Smooth muscle cell (in vitro differentiated cells): Measurements from ENCODE around the gene CHCHD6. TPM values are rescaled to one million over a fixed set of nuclear protein-coding genes. Genes with fewer than 3 reads are reported as not detected.

Source experiments
- DNase-seq: peaks from one replicate; lab custom pipeline; 2025; ENCODE audit not compliant: unreplicated experiment; lab: John Stamatoyannopoulos, UW
- H2AFZ ChIP-seq: fragments of 200-600 bp; sonication (generic); 2 replicates; pipeline ENCODE4 v1.6.0; 2016; ENCODE audit warnings: antibody characterized with exemption, low read depth, mild to moderate bottlenecking
- H3F3A ChIP-seq: fragments of 200-600 bp; sonication (generic); 2 replicates; pipeline ENCODE4 v1.6.0; 2017; ENCODE audit warnings: antibody characterized with exemption, low read depth
- H3K27ac ChIP-seq: fragments of 200-600 bp; sonication (generic); 2 replicates; pipeline ENCODE4 v1.5.1; 2016; ENCODE audit warnings: low read depth, mild to moderate bottlenecking
- H3K27me3 ChIP-seq: fragments of 200-600 bp; sonication (generic); 2 replicates; pipeline ENCODE4 v1.6.1; 2016; ENCODE audit warnings: low read depth, mild to moderate bottlenecking
- H3K36me3 ChIP-seq: fragments of 200-600 bp; sonication (generic); 2 replicates; pipeline ENCODE4 v1.5.1; 2016; ENCODE audit warnings: low read depth
- H3K4me1 ChIP-seq: fragments of 200-600 bp; sonication (generic); 2 replicates; pipeline ENCODE4 v1.5.1; 2016; ENCODE audit warnings: low read depth
- H3K4me2 ChIP-seq: fragments of 200-600 bp; sonication (generic); 2 replicates; pipeline ENCODE4 v1.6.0; 2016; ENCODE audit warnings: mild to moderate bottlenecking
- H3K4me3 ChIP-seq: fragments of 200-600 bp; sonication (generic); 2 replicates; pipeline ENCODE4 v1.5.1; 2016; ENCODE audit warnings: mild to moderate bottlenecking
- H3K79me2 ChIP-seq: fragments of 200-600 bp; sonication (generic); 2 replicates; pipeline ENCODE4 v1.6.0; 2016; ENCODE audit warnings: low read depth, mild to moderate bottlenecking
- H3K9ac ChIP-seq: fragments of 200-600 bp; sonication (generic); 2 replicates; pipeline ENCODE4 v1.6.0; 2016; ENCODE audit warnings: low read depth
- H3K9me3 ChIP-seq: fragments of 200-600 bp; sonication (generic); replicated peaks from 2 replicates; pipeline ENCODE4 v1.5.1; 2016; ENCODE audit warnings: low read depth
- H4K20me1 ChIP-seq: fragments of 200-600 bp; sonication (generic); 2 replicates; pipeline ENCODE4 v1.6.0; 2016; ENCODE audit warnings: low read depth
- WGBS: methylation state at CpG from one replicate; pipeline ENCODE4 v1.1.7; 2016; ENCODE audit warnings: low lambda C conversion rate; 5-methylcytosine and 5-hydroxymethylcytosine counted together
- polyA plus RNA-seq: library from polyadenylated mRNA; unstranded; fragments of >200 nt; fragmentation: Nextera tagmentation; extraction: Ambion mirVana; gene quantifications from 2 replicates; pipeline ENCODE4 v1.2.1, GENCODE V29; 2016
- total RNA-seq: library from RNA; depleted of rRNA; stranded (reverse); fragments of >200 nt; gene quantifications from 2 replicates; pipeline ENCODE4 v1.2.3, GENCODE V29; 2014
- TF ChIP-seq, protein P1 (sequence below): fragments of 200-600 bp; sonication (generic); IDR thresholded peaks from 2 replicates; pipeline ENCODE4 v1.5.1; 2017; ENCODE audit warnings: borderline replicate concordance, mild to moderate bottlenecking, antibody characterized with exemption; ENCODE audit not compliant: insufficient read depth, poor library complexity, severe bottlenecking

Gene CHCHD6
- total and polyA plus RNA-seq, 2 experiments from 2014 or later: 6.7 to 27.2 TPM

DNA sequence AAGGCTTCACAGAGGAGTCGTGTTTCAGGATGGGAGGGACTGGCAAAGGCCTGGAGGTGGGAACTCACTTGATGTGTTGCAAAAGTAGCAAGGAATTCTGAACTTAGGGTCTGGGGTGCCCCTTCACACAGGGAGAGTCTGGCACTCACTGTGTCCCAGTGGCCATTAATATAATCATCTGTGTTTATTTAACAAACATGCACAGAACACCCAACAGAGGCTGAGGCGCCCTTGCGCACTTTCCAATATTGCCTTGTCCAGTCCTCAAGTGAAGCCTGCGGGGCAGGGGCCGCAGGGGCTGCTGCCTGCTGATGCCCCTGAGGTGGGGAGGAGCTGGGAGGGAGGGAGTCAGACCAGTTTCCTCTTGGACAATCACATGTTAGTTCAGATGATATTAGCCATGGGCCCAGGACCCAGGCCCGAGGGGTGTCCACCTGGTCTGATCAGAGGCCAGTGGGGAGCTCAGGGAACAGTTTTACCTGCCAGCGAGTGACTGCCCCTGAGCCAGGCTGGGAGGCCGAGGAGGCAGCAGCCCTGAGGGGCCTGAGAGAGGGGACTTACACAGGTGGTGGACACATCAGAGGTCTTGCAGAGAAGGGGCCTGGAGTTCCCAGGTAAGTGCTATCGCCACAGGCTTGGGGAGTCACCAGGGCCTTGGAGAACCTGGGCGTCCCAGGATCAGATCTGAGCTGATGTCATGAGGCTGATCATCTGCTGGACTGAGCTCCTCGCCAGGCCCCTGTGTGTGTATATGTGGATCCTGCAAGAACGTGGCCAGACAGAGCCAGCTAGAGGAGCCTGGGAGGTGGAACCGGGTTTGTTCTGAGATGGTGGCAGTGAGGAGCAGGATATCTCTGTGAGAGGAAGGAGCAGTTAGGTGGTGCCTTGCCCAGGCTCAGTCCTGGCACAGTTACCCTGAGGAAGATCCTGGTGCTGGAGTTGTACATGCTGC is 35.3 kb upstream of the CHCHD6 start:
- H3K36me3 ChIP-seq: no peaks in the 10 kb centered on the region
- H3K4me3 ChIP-seq: no peak overlapping the region
- TF ChIP-seq, protein P1, sequence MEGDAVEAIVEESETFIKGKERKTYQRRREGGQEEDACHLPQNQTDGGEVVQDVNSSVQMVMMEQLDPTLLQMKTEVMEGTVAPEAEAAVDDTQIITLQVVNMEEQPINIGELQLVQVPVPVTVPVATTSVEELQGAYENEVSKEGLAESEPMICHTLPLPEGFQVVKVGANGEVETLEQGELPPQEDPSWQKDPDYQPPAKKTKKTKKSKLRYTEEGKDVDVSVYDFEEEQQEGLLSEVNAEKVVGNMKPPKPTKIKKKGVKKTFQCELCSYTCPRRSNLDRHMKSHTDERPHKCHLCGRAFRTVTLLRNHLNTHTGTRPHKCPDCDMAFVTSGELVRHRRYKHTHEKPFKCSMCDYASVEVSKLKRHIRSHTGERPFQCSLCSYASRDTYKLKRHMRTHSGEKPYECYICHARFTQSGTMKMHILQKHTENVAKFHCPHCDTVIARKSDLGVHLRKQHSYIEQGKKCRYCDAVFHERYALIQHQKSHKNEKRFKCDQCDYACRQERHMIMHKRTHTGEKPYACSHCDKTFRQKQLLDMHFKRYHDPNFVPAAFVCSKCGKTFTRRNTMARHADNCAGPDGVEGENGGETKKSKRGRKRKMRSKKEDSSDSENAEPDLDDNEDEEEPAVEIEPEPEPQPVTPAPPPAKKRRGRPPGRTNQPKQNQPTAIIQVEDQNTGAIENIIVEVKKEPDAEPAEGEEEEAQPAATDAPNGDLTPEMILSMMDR: no peak
- no peaks in the 10 kb centered on the region for H3K4me1 ChIP-seq
- H3K9me3 ChIP-seq: no peaks in the 10 kb centered on the region
- H3K9ac ChIP-seq: no peak overlapping the region
- no peaks in the 10 kb centered on the region for H4K20me1 ChIP-seq
- no peaks in the 10 kb centered on the region for H3K27me3 ChIP-seq
- no peak overlapping the region for H3K27ac ChIP-seq
- H3F3A ChIP-seq: no peaks in the 10 kb centered on the region
- H3K4me2 ChIP-seq: no peak overlapping the region
- 92% methylated on average over 13 of the region's 13 CpGs for WGBS
- DNase-seq: no peak
- no peak overlapping the region for H2AFZ ChIP-seq
- no peaks in the 10 kb centered on the region for H3K79me2 ChIP-seq

DNA sequence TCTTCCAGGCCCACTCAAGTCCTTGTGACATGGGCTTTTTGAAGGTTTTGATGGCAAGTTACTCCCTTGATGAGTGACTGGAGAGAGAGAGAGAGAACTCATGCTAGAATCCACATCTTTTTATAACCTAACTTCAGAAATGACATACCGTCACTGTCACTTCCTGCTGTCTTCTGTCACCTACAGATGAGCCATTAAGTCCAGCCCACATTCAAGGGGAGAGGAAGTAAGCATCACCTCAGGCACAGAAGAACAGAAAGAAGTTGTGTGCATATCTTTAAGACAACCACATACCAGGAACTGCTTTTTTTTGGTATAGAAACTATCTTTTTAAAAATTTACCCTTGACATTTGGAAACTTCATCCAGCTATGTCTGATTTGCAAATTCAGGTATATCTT is 32.5 kb upstream of the CHCHD6 start:
- Histone ChIP-seq H3K4me1 (no peaks in the 10 kb centered on the region), H4K20me1 (no peaks in the 10 kb centered on the region), H3K9me3 (no peaks in the 10 kb centered on the region), H3F3A (no peaks in the 10 kb centered on the region), H2AFZ (no peak overlapping the region), H3K79me2 (no peaks in the 10 kb centered on the region), H3K27me3 (no peaks in the 10 kb centered on the region), H3K4me3 (no peak overlapping the region), H3K4me2 (no peak overlapping the region), H3K27ac (no peak overlapping the region), H3K9ac (no peak overlapping the region), H3K36me3 (no peaks in the 10 kb centered on the region)
- TF ChIP-seq, protein P1: no peak
- WGBS: 55% methylated on average over 1 of the region's 1 CpG
- DNase-seq: no peak

DNA sequence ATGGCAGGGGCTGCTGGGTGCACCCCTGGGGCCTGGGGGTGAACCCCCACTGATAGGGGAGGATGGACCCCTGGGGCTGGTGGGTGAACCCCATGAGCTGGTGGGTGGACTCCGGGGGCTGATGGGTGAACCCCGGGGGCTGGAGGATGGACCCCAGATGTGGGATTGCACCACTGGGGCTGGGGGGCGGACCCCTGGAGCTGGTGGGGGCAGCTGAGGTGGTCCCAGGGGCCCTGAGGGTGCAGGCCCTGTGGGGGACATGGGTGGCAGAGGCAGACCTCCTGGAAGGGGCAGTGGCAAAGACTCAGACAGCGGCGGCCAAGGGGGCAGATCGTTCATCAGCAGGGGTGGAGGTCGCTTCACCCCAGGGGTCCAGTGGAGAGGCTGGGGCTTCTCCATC is 31.7 kb upstream of the CHCHD6 start:
- no peaks in the 10 kb centered on the region for H3K36me3 ChIP-seq
- no peak overlapping the region for H3K4me2 ChIP-seq
- H3K27ac ChIP-seq: no peak overlapping the region
- TF ChIP-seq, protein P1: no peak
- peaks cover 3% of the 10 kb centered on the region for H3F3A ChIP-seq
- DNase-seq: no peak
- H3K79me2 ChIP-seq: no peaks in the 10 kb centered on the region
- no peak overlapping the region for H3K4me3 ChIP-seq
- WGBS: 97% methylated on average over 4 of the region's 7 CpGs
- H3K9ac ChIP-seq: no peak overlapping the region
- H2AFZ ChIP-seq: no peak overlapping the region
- H3K4me1 ChIP-seq: no peaks in the 10 kb centered on the region
- H3K27me3 ChIP-seq: no peaks in the 10 kb centered on the region
- no peaks in the 10 kb centered on the region for H4K20me1 ChIP-seq
- no peaks in the 10 kb centered on the region for H3K9me3 ChIP-seq
